HG03066 (cell line): ENCODE measurements around the gene TNFRSF9.

ENCODE experiments used
- ATAC-seq: cut with Tn5 transposase; IDR thresholded peaks from one replicate; pipeline ENCODE4 v1.9.1; 2021; ENCODE audit warnings: low read depth; ENCODE audit not compliant: unreplicated experiment

Gene TNFRSF9

GRCh38 chr1:7879228-7879627, 61.4 kb downstream of the TNFRSF9 start:
- ATAC-seq, result no peak

GRCh38 chr1:7878027-7878426, 62.6 kb downstream of the TNFRSF9 start:
- no peak for ATAC-seq

DNA sequence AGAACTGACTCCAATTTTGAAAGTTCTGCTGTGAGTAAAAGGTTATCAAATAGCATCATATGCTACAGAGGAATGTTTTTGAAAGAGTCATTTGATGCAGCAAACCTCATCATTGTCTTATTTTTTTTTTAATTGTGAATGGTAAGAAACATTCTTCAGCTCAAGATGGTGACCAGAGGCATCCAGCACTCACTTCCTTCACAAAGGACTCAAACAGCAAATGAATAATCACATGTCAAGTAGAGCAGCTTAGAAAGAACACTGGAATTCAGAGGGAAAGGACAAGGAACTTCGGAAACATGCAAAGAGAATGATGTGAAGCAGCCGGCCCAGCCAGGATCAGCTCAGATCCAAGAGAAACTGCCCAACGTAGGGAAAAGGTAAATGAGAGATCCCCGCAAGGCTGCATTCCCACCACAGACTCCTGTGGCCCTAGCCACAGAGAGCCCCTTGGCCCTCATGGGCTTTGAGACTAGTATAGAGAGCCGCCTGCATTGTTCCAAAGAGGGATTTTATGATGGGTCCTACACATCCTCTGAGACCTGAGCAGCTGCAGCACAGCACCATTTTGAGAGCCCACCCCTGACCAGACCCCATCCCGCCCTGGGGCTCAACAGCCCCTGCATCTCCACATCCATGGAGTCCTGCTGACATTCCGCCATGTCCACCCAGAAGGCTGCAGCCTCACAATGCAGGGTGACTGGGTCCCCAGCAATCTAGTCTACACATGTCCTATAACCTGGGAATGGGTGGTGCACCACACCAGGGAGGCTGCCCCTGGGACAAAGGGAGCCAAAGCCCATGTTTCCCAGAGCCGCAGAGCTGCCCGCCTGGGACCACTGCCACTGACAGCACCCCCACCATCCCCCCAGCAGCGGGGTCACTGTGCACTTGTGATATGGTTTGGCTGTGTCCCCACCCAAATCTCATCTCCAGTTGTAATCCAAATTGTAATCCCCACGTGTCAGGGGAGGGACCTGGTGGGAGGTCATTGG, 66.5 kb downstream of the TNFRSF9 start:
- no peak for ATAC-seq

DNA sequence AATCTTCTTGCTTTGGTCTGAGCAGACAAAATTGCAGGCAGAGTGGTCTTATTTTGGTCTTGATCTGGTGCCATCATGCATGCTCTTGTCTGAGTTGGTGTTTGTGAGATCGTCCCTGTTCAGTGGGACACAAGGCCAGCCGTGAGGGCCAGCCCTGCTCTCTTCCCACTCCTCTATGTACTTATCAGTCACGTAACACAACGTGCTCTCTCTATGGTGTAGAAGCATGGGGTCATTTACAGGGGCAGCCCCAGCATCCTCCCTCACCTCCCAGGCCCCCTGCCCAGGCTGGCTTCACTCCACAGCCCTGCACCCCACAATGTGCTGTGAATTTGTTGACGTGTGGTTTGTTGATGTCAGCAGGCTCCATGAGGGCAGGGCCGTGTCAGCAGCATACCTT, 69.5 kb downstream of the TNFRSF9 start:
- no peak for ATAC-seq

- no peak for ATAC-seq
Observed at GRCh38 chr1:7869136-7869920, 71.3 kb downstream of the TNFRSF9 start.

- no peak for ATAC-seq
Observed at GRCh38 chr1:7868070-7868780, 72.4 kb downstream of the TNFRSF9 start.

- no peak for ATAC-seq
Observed at GRCh38 chr1:7865978-7866377, 74.7 kb downstream of the TNFRSF9 start.
